NCI-H1048 (cell line): ENCODE measurements around the gene ANTXR1.

Source experiments
- DNase-seq: peaks from one replicate; lab custom pipeline; 2025; lab: John Stamatoyannopoulos, UW

Gene ANTXR1

GRCh38 chr2:69003731-69004130, 9.2 kb upstream of the ANTXR1 start:
- no peak for DNase-seq

- DNase-seq = no peak
Measured at GRCh38 chr2:69007169-69007568, 5.8 kb upstream of the ANTXR1 start.

GRCh38 chr2:69007603-69008002, 5.4 kb upstream of the ANTXR1 start:
- DNase-seq = no peak

DNA sequence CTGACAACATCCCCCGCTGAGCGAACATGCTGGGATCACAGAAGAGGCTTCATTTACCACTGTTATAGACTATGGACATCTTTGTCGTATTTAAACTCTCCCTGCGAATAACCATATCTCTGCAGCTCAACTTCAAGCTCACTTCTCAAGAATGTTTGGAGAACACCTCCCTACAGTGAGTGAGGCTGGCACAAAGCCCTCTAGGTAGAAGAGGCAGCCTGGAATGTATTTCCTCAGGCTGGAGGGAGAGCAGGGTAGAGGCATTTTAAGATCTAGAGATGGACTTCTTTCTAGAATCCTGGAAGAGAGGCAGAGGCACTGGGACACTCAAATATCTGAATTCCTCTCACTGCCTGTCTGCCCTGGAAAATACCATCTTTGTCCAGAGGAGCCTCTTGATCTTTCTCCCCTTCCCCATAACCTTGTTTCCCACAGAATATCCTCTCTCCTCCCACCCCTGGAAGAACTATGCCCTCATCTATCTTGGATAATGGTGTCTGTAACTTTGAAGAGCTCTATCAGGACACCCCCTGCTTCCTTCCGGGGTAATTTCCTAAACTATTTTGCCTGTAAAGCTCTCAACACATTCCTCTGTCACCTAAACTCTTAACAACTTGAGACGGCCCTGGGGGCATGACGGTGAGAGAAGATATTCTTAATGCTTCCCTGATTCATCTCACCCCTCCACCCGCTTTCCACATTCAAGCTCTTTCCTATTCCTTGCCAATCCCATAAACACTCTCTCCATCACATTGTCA, 2.4 kb upstream of the ANTXR1 start:
- no peak for DNase-seq

DNA sequence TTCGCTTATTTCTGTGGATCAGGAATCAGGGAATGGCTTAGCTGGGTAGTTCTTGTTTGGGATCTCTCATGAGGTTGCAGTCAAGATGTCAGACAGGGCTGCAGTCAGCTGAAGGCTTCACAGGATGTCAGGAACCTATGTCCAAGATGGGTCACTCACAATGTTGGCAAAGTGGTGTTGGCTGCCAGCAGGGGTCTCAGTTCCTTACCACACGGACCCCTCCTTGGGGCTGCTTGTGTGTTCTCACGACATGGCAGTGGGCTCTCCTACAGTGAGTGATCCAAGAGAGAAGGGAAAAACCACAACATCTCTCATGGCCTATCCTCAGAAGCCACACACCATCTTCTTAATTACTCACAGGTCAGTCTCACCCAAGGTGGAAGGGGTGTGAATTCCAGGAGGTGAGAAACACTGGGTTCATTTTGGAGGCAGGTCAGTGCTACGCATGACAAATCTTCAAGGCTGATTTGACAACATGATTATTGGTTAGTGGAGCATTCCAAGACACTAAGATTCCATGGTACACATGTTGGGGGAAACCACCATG, 1.3 kb upstream of the ANTXR1 start:
- DNase-seq = no peak

DNA sequence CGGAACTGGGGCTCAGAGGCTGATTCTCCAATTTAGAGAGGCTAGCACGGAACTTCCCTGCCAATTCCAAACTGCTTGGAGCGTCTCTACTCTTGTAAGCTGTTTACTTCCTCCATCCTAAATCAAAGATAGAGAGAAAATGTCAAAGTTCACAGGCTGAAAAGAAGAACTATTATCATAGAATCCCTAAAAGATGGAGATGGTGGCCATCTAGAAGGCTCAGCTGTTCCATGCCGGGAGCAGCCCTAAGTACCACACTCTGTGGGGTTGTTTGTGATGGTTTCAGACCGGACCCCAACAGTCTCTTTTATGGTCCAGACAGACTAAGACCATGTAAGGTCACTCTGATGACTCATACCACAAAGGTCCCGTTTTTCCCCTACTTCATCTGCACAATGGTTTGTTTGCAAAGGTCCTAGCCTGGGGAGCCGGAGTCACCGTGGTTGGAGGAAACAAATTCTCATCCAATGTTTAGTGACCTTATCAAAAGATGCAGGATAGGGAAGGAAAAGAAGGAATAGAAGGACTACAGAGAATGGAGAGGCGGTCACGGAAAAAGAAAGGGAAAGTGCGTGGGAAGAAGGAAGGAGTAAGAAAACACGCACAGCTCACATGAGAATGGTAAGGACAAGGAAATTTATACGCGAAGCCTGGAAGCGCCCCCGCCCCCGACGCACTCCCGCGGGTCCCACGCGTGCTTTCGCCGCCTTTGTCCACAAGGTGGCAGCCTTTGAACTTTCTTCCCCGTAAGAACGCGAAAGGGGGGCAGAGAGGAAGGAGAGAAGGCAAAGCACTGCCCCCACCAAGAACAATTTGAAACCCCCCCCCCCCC, 453 bp upstream of the ANTXR1 start:
- peak; percentile 34 for DNase-seq

- no peak for DNase-seq
Measured at GRCh38 chr2:69013840-69014821, 1.2 kb downstream of the ANTXR1 start.

- no peak for DNase-seq
Measured at GRCh38 chr2:69017080-69017479, 4.1 kb downstream of the ANTXR1 start.

- DNase-seq = no peak
Measured at GRCh38 chr2:69017835-69018234, 4.9 kb downstream of the ANTXR1 start.

DNA sequence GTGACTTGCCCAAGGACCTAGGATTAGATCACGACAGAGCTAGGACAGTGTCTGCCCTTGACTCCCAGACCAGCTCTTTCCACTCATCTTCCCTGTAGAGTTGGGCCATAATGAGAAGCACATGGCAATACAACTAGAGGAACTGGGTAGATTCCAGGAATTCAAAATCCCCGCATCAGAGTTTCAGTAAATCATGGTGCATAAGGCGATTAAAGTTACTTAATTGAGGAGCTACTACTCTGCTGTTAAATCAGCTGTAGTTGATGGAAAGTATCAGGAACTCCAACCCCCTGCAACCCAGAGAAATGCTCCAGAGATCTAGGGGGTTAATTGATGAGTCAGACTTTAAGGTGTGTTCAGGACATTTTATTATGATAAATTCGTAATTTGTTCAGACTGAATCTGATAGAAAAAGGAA, 5.7 kb downstream of the ANTXR1 start:
- no peak for DNase-seq

DNA sequence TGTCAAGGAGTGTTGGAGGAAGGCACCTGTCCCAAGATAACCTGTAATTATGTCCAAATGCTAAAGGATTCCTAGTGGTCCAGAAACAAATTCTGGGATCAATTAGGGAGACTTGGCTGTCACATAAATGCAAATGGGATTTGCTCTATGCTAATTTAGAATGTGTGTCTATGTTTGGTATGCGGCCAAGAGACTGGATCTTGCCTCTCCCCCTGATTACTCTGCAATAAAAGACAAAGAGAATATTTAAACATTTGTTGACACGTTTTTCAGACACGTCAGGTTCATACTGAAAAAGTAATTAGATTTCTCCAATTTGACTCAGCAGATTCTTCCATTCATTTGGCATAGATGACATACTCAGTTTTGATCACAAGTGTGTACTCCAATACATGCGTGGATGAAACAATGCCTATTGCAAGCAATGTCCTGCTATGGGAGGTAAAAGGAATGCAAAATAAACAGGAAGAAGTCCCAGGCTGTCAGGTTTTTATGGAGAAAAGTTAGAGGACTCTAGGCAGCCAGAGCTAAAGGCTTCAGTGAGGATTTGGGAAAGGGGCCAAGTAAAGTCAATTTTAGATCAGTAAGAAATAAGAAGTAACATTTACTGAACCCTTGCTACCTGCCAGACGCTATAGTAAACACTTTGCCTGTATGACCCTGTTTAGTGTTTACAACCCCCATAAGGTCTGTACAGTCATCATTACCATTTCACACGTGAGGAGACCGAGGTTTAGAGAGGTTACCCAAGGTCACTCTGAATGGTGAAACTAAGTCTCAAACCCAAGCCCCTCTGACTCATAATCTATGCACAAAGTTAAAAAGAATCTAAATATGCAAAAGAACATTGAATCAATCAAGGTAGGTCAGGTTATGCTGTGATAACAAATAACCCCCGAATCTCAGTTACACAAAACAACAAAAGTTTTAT, 7.8 kb downstream of the ANTXR1 start:
- peak; percentile 25 for DNase-seq

- no peak for DNase-seq
Measured at GRCh38 chr2:69021727-69022126, 8.7 kb downstream of the ANTXR1 start.

GRCh38 chr2:69022548-69022947, 9.6 kb downstream of the ANTXR1 start:
- DNase-seq = no peak

GRCh38 chr2:69023236-69023635, 10.3 kb downstream of the ANTXR1 start:
- no peak for DNase-seq

- DNase-seq = no peak
Measured at GRCh38 chr2:69026026-69026425, 13.0 kb downstream of the ANTXR1 start.

- DNase-seq = no peak
Measured at GRCh38 chr2:69026691-69027459, 13.9 kb downstream of the ANTXR1 start.

- DNase-seq = no peak
Measured at GRCh38 chr2:69030800-69031428, 17.9 kb downstream of the ANTXR1 start.

GRCh38 chr2:69031466-69031865, 18.5 kb downstream of the ANTXR1 start:
- DNase-seq = no peak

DNA sequence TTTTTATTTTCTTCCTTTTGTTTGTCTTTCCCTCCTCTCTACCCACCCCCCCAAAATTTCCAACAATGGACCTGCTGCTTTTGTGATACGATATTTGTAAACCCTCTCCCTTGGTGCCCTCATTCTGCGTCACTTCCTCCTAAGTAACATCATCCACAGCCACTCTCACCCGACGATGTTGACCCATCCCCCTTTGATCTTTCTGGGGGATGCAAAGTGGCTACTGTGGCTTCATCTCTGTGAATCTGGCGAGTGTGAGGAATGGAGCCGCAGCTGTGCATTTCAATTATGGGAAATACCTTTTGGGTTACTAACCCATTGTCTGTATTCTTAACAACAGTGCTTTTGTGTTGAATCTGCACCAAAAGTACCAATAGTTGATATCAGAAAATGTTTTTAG, 19.4 kb downstream of the ANTXR1 start:
- no peak for DNase-seq
